OCI-LY1 (cell line): Measurements from ENCODE around the gene FRMD5.

ENCODE experiments used
- EZH2 ChIP-seq: fragments of 200-600 bp; sonication (generic), shearing (Covaris generic); IDR thresholded peaks from 2 replicates; pipeline ENCODE4 v1.8.0; 2017; ENCODE audit warnings: borderline replicate concordance, mixed run types, mild to moderate bottlenecking, antibody characterized with exemption, low read length, moderate library complexity, mixed read lengths
- TF ChIP-seq, protein P1 (sequence below): fragments of 200-600 bp; sonication (generic), shearing (Covaris generic); IDR thresholded peaks from 2 replicates; pipeline ENCODE4 v1.5.1; 2017; ENCODE audit warnings: mild to moderate bottlenecking, antibody characterized with exemption, low read length, moderate library complexity, mixed read lengths

DNA sequence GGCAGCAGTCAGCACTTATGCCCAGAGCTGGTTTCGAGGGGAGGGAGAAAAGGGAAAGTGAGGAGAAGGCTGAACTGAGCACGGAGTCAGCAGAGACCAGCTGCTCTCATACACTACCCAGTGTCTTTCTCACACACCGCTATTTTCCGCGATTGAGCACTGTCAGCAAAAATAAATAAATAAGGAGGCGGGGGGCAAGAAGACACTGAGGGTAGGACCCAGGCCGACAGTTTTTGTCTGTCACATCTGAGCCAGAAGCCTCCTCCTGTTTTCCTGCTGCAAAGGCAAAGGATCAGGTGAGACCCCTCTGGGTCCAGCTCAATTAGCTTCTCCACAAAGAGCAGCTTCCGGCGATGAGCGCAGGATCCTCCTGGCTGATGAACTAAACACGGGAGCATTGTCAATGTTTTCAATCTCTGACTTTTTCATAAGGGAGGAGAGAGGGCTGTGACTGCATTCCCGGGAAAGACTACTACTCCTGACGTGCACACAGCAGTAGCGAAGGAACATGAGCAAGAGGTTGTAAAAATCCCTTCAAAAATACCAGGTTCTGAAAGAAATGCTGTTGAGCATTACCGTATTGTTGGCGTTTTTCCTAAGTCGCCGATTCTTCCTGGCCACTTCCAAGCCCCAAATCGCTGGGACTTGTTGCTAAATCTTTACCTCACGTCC, 1.3 kb downstream of the FRMD5 start:
- TF ChIP-seq EZH2, result no peak
- TF ChIP-seq, protein P1, sequence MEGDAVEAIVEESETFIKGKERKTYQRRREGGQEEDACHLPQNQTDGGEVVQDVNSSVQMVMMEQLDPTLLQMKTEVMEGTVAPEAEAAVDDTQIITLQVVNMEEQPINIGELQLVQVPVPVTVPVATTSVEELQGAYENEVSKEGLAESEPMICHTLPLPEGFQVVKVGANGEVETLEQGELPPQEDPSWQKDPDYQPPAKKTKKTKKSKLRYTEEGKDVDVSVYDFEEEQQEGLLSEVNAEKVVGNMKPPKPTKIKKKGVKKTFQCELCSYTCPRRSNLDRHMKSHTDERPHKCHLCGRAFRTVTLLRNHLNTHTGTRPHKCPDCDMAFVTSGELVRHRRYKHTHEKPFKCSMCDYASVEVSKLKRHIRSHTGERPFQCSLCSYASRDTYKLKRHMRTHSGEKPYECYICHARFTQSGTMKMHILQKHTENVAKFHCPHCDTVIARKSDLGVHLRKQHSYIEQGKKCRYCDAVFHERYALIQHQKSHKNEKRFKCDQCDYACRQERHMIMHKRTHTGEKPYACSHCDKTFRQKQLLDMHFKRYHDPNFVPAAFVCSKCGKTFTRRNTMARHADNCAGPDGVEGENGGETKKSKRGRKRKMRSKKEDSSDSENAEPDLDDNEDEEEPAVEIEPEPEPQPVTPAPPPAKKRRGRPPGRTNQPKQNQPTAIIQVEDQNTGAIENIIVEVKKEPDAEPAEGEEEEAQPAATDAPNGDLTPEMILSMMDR, result no peak
